HG02973 (cell line): Measurements from ENCODE around the gene SLIT2.

Experiments used
- ATAC-seq: cut with Tn5 transposase; IDR thresholded peaks from one replicate; pipeline ENCODE4 v1.9.1; 2021; ENCODE audit warnings: moderate library complexity; ENCODE audit not compliant: unreplicated experiment

The SLIT2 gene

DNA sequence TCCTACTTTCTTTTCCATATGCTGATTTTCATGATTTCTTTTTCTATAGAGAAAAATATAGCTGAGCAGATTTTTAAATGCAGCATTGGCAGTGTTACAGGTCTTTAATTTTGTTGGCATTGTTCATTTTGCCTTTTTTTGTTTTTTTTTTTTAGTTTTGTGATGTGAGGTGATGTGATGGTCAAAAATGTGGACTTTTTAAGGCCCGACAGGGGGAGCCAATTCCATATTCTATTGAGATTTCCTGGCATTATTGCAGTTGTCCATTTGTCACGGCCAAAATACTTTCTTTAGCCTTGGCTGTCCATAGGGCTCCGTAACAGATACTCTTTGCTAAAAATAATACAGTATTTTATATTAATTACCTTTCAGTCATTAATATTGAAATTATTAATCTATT is 47.8 kb downstream of the SLIT2 start:
- ATAC-seq, result no peak

DNA sequence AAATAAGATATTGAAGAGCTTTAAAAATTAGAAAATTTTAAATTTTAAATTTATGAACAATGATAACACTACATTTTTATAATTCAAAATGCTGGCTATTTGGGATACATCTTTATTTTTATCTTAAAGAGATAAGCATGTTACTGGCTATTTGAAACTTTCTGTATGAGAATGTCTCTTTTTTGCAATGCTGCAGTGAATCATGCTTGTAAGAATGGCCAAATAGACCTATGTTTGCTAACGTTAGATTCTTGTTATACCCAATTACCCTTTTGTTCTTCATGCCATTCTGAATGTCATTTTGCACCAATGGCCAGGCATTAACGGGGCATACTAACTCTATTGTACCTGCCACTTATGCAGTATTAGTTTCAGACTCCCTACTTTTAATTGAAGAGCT is 49.5 kb downstream of the SLIT2 start:
- no peak for ATAC-seq
